ENCODE data around the gene C3orf18. TPM values are rescaled to one million over a fixed set of nuclear protein-coding genes. Genes with fewer than 3 reads are reported as not detected.
"Not testable (repeated sequence)": the region's sequence is repeated elsewhere in the genome, so short reads cannot be mapped to it uniquely, and the experiment has no call there.

C3orf18 gene
- total RNA-seq, 4 donors from 2014 or later = 1.9 to 10.2 (median 4.3) TPM

DNA sequence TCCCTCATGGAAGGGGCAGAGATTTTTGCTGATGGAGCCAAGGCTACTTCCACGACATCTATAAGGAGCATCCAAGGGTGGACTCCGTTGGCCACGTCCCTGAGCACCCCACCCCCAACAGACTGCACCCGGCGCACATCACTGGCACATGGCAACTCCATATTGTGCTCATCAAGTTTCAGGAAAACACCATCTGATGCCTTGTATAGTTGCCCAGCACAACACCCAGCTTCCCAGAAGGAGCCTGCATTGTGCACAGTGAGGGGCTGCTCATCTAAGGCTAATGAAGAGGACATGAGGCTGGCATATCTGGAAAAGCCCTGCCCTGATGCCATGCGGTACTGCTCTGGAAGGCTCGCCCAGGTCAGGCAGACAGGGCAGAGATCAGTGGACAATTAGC is 49.1 kb downstream of the C3orf18 start:
- WGBS, 2 donors (ENCODE audit: low coverage in 1 of 2) = 93% methylated on average over 7 of the region's 7 CpGs; no CpG with 5 or more reads in 1 of the 2 donors
- intact Hi-C loops (cut with DNase I; ENCODE audit: low total_unique reads) = no loop called here
- Histone ChIP-seq H3K27me3 (no peaks in the 10 kb centered on the region), H3K9me3 (no peaks in the 10 kb centered on the region), H3K27ac (no peak overlapping the region), H3K36me3 (no peaks in the 10 kb centered on the region), H3K4me3 (no peak overlapping the region), H3K4me1 (peaks cover 11 to 15% (median 12%) of the 10 kb centered on the region in 4 donors)
- DNase-seq = no peak
- in situ Hi-C loops (cut with MboI; ENCODE audit: low pct_ligation_motif_present in 1 of 4, low pct_unique_long_range_greater_than_20kb in 1 of 4, low sequenced_read_pairs in 3 of 4) = no loop called here
- TF ChIP-seq POLR2AphosphoS5 (IDR thresholded peaks at IDR 0.05) (no peak), POLR2A (IDR thresholded peaks at IDR 0.05) (no peak), EP300 (IDR thresholded peaks at IDR 0.05; ENCODE audit: low read depth) (no peak)
- TF ChIP-seq, protein P1, sequence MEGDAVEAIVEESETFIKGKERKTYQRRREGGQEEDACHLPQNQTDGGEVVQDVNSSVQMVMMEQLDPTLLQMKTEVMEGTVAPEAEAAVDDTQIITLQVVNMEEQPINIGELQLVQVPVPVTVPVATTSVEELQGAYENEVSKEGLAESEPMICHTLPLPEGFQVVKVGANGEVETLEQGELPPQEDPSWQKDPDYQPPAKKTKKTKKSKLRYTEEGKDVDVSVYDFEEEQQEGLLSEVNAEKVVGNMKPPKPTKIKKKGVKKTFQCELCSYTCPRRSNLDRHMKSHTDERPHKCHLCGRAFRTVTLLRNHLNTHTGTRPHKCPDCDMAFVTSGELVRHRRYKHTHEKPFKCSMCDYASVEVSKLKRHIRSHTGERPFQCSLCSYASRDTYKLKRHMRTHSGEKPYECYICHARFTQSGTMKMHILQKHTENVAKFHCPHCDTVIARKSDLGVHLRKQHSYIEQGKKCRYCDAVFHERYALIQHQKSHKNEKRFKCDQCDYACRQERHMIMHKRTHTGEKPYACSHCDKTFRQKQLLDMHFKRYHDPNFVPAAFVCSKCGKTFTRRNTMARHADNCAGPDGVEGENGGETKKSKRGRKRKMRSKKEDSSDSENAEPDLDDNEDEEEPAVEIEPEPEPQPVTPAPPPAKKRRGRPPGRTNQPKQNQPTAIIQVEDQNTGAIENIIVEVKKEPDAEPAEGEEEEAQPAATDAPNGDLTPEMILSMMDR (IDR thresholded peaks at IDR 0.05) = no peak

DNA sequence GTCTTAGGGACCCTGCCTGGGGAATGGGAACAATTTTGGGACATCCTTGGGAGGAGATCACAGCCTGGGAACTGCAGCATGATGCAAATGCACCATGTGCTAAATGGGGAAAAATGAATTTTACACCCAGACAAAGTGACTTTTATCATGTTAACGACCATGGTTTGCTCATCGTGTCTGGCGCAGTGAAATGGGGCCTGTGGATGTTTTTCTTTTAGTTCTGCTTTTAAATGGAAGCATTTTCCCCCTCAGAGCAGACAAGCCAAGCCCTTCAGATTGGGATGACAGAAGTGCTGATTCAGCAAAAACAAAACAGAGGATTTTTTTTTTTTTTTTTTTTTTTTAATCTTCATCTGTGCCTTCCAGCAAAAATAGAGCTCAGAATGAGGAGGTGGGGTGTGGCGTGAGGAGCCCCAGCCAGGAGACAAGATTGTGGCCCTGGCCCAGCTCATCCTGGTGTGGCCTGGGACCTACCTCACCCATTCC is 49.8 kb downstream of the C3orf18 start:
- no peak for DNase-seq
- intact Hi-C loops (cut with DNase I; ENCODE audit: low total_unique reads) = no loop called here
- no peaks in the 10 kb centered on the region for H3K9me3 ChIP-seq
- 87 to 90% methylated on average over 3 to 4 of the region's 4 CpGs for WGBS, 2 donors (ENCODE audit: low coverage in 1 of 2)
- H3K4me3 ChIP-seq = no peak overlapping the region
- H3K27ac ChIP-seq = no peak overlapping the region
- H3K4me1 ChIP-seq = peaks cover 11 to 15% (median 12%) of the 10 kb centered on the region in 4 donors
- H3K27me3 ChIP-seq = no peaks in the 10 kb centered on the region
- in situ Hi-C loops (cut with MboI; ENCODE audit: low pct_ligation_motif_present in 1 of 4, low pct_unique_long_range_greater_than_20kb in 1 of 4, low sequenced_read_pairs in 3 of 4) = no loop called here
- no peaks in the 10 kb centered on the region for H3K36me3 ChIP-seq
- no peak for TF ChIP-seq EP300 (IDR thresholded peaks at IDR 0.05; ENCODE audit: low read depth)
- TF ChIP-seq POLR2A (IDR thresholded peaks at IDR 0.05) = no peak
- TF ChIP-seq, protein P1 (IDR thresholded peaks at IDR 0.05) = no peak
- TF ChIP-seq POLR2AphosphoS5 (IDR thresholded peaks at IDR 0.05) = no peak

DNA sequence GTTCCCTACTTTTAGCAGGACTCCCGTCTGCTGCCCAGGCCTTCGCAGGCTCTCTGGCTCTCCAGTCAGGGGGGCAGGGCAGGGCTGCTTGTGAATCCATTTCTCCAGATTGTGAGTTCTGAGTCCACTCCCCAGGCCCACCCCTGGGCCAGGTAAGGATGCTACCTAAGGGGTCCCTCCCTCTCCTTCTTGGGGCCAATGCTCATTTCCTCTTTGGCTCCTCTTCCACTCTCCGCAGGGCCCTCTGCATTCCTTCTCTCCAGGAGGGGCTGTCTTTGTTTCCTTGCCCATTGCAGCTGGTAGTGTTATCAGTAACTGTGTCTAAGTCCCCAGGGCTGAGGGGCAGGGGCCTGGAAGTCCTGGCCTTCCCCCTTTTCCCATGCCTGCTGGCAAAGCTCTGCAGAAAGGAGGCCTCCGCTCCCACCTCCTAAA is 51.1 kb downstream of the C3orf18 start:
- no peaks in the 10 kb centered on the region for H3K27me3 ChIP-seq
- no peaks in the 10 kb centered on the region for H3K36me3 ChIP-seq
- intact Hi-C loops (cut with DNase I; ENCODE audit: low total_unique reads) (no loop called here), in situ Hi-C loops (cut with MboI; ENCODE audit: low pct_ligation_motif_present in 1 of 4, low pct_unique_long_range_greater_than_20kb in 1 of 4, low sequenced_read_pairs in 3 of 4) (no loop called here)
- TF ChIP-seq POLR2A (IDR thresholded peaks at IDR 0.05) = no peak
- TF ChIP-seq POLR2AphosphoS5 (IDR thresholded peaks at IDR 0.05) = no peak
- TF ChIP-seq EP300 (IDR thresholded peaks at IDR 0.05; ENCODE audit: low read depth) = no peak
- TF ChIP-seq, protein P1 (IDR thresholded peaks at IDR 0.05) = no peak
- no peak overlapping the region for H3K4me3 ChIP-seq
- H3K27ac ChIP-seq = peak overlapping the region in 2 of 4 donors; percentile 20 to 72
- H3K9me3 ChIP-seq = no peaks in the 10 kb centered on the region
- 73% methylated on average over 3 of the region's 4 CpGs; no CpG with 5 or more reads in 1 of the 2 donors for WGBS, 2 donors (ENCODE audit: low coverage in 1 of 2)
- peaks cover 11 to 15% (median 12%) of the 10 kb centered on the region in 4 donors for H3K4me1 ChIP-seq
- DNase-seq = no peak

DNA sequence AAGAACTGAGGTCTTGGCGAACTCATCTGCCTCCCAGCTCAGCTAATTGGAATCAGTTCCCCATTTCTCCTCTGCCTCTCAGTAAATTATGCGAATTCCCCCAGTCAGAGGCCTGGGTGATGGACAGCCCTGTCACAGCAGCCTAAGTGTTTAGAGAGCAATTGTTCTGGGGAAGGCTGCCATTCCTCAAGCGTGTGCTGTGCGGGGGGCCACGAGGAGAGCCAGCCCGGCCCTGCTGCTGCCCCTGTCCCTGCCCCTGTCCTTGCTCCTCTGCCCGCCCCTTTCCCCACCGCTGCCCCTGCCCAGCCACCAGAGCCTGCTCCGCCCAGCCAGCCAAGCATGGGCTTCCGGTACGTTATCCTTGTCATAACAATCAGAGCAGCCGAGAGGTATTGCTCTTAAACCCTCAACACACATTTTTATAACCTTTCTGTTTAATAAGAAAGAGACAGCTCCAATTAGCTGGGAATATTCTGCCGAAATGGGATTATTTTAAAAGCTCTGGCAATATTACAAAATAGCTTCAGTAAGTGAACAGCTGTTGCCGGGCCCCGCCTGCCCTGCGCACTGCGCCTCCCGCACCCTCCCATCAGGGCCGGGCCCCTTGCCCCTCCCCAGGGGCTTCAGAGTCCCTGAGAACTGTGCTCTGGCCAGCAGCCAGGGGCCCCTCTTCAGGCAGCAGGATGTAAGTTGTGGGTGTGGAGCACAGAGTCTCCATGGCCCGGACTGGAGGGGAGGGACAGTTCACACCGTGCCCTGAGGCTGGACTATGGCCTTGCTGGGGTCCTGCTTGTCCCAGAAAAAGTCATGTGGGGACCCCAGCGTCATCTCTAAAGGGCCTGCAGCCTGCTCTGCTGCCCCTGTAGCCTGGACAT is 51.7 kb downstream of the C3orf18 start:
- Histone ChIP-seq H3K9me3 (no peaks in the 10 kb centered on the region), H3K4me3 (peak overlapping the region in 1 of 4 donors; percentile 7), H3K27ac (peak overlapping the region in 3 of 4 donors; percentile 20 to 72 (median 33)), H3K27me3 (no peaks in the 10 kb centered on the region), H3K36me3 (no peaks in the 10 kb centered on the region), H3K4me1 (peaks cover 11 to 15% (median 12%) of the 10 kb centered on the region in 4 donors)
- 7 to 16% methylated on average over 8 to 22 of the region's 22 CpGs for WGBS, 2 donors (ENCODE audit: low coverage in 1 of 2)
- TF ChIP-seq, protein P1 (IDR thresholded peaks at IDR 0.05) = no peak
- TF ChIP-seq POLR2A (IDR thresholded peaks at IDR 0.05) = no peak
- TF ChIP-seq POLR2AphosphoS5 (IDR thresholded peaks at IDR 0.05) = no peak
- TF ChIP-seq EP300 (IDR thresholded peaks at IDR 0.05; ENCODE audit: low read depth) = no peak
- in situ Hi-C loops (cut with MboI; ENCODE audit: low pct_ligation_motif_present in 1 of 4, low pct_unique_long_range_greater_than_20kb in 1 of 4, low sequenced_read_pairs in 3 of 4) (no loop called here), intact Hi-C loops (cut with DNase I; ENCODE audit: low total_unique reads) (no loop called here)
- DNase-seq = peak; percentile 28

DNA sequence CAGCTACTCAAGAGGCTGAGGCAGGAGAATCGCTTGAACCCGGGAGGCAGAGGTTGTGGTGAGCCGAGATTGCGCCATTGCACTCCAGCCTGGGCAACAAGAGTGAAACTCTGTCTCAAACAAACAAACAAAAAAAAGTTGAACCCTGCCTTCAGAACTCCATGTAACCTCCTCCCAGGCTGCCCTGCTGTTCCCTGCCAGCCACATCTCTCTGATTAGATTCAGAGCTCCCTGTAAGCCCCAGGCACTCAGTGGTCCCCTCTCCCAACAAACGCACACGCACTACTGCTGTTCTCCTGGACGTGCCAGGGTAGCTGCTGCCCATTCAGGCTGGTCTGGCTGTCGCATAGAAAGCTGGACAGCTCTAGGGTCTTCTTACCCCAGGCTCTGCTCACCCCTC is 54.6 kb downstream of the C3orf18 start:
- DNase-seq; H3K9me3 ChIP-seq; H3K4me3 ChIP-seq; intact Hi-C loops (cut with DNase I; ENCODE audit: low total_unique reads); in situ Hi-C loops (cut with MboI; ENCODE audit: low pct_ligation_motif_present in 1 of 4, low pct_unique_long_range_greater_than_20kb in 1 of 4, low sequenced_read_pairs in 3 of 4); H3K36me3 ChIP-seq; H3K27me3 ChIP-seq; H3K27ac ChIP-seq: not testable (repeated sequence)
- peaks cover 11 to 15% (median 12%) of the 10 kb centered on the region in 4 donors for H3K4me1 ChIP-seq
- WGBS, 2 donors (ENCODE audit: low coverage in 1 of 2) = 84 to 90% methylated on average over 4 to 8 of the region's 8 CpGs

All from transverse colon (tissue), 4 donors.